OCI-LY3 (cell line): ENCODE measurements around the gene WDR13.

Experiments used
- H2AFZ ChIP-seq: fragments of 200-600, 300-600 bp; shearing (Covaris generic); 2 replicates; pipeline ENCODE4 v1.6.0; 2014; ENCODE audit warnings: antibody characterized with exemption, low read depth, low read length
- H3K27ac ChIP-seq: fragments of 200-600, 300-600 bp; sonication (generic); 2 replicates; pipeline ENCODE4 v1.5.1; 2014; ENCODE audit warnings: mild to moderate bottlenecking, low read length, moderate library complexity, mixed read lengths
- H3K27me3 ChIP-seq: fragments of 200-600, 300-600 bp; sonication (generic); 2 replicates; pipeline ENCODE4 v1.6.1; 2014; ENCODE audit warnings: low read depth, low read length, mixed read lengths
- H3K36me3 ChIP-seq: fragments of 200-600, 300-600 bp; sonication (generic); replicated peaks from 2 replicates; pipeline ENCODE3; 2014; ENCODE audit warnings: low read depth, low read length, mixed read lengths
- H3K4me1 ChIP-seq: fragments of 300-600, 200-600 bp; sonication (generic); 2 replicates; pipeline ENCODE4 v1.6.1; 2014; ENCODE audit warnings: low read length, mixed read lengths
- H3K4me2 ChIP-seq: fragments of 200-600, 300-600 bp; sonication (generic); 2 replicates; pipeline ENCODE4 v1.6.1; 2014; ENCODE audit warnings: low read length, mixed read lengths
- H3K4me3 ChIP-seq: fragments of 300-600, 200-600 bp; sonication (generic); 2 replicates; pipeline ENCODE4 v1.5.1; 2014; ENCODE audit warnings: antibody characterized with exemption, mild to moderate bottlenecking, low read length, moderate library complexity
- H3K79me2 ChIP-seq: fragments of 300-600, 200-600 bp; shearing (Covaris generic); 2 replicates; pipeline ENCODE4 v1.6.1; 2014; ENCODE audit warnings: mild to moderate bottlenecking, low read length, mixed read lengths
- H3K9ac ChIP-seq: fragments of 300-600, 200-600 bp; shearing (Covaris generic); 2 replicates; pipeline ENCODE4 v1.6.0; 2014; ENCODE audit warnings: mild to moderate bottlenecking, low read length, moderate library complexity
- H3K9me3 ChIP-seq: fragments of 200-600, 300-600 bp; shearing (Covaris generic); 2 replicates; pipeline ENCODE4 v1.6.1; 2014; ENCODE audit warnings: low read length, mixed read lengths; ENCODE audit not compliant: insufficient read depth
- H4K20me1 ChIP-seq: fragments of 200-600, 300-600 bp; sonication (generic); 2 replicates; pipeline ENCODE4 v1.6.1; 2016; ENCODE audit warnings: low read length, mixed read lengths; ENCODE audit not compliant: insufficient read depth
- CTCF ChIP-seq: fragments of 200-600, 300-600 bp; sonication (generic); IDR thresholded peaks from 2 replicates; pipeline ENCODE4 v1.5.1; 2014; ENCODE audit warnings: antibody characterized with exemption, low read length, low read depth
- EZH2phosphoT487 ChIP-seq: fragments of 200-600 bp; shearing (Covaris generic); IDR thresholded peaks from 2 replicates; pipeline ENCODE4 v1.6.1; 2018; ENCODE audit warnings: antibody characterized with exemption, mixed run types, low read depth

WDR13 gene

GRCh38 chrX:48573690-48574269 is 23.5 kb upstream of the WDR13 start:
- H3K9ac ChIP-seq: peak overlapping the region; percentile 100
- no peaks in the 10 kb centered on the region for H3K27me3 ChIP-seq
- peaks cover 37% of the 10 kb centered on the region for H3K36me3 ChIP-seq
- peaks cover 32% of the 10 kb centered on the region for H3K4me1 ChIP-seq
- no peaks in the 10 kb centered on the region; the same call in 1 of the 2 replicates for H4K20me1 ChIP-seq
- H3K9me3 ChIP-seq: no peaks in the 10 kb centered on the region
- peak overlapping the region; percentile 83 for H3K4me2 ChIP-seq
- peak overlapping the region; percentile 97 for H3K4me3 ChIP-seq
- H3K27ac ChIP-seq: peak overlapping the region; percentile 96
- peak overlapping the region; percentile 67; the same call in 1 of the 2 replicates for H2AFZ ChIP-seq
- TF ChIP-seq CTCF (no peak), EZH2phosphoT487 (no peak)
- peaks cover 25% of the 10 kb centered on the region for H3K79me2 ChIP-seq

GRCh38 chrX:48574270-48575266 is 22.7 kb upstream of the WDR13 start, which contains the start of gene RBM3:
TSS of gene RBM3 (plus strand) at chrX:48574484. CDS start at chrX:48575181, 697 bp downstream.
- no peaks in the 10 kb centered on the region for H3K9me3 ChIP-seq
- H3K27me3 ChIP-seq: no peaks in the 10 kb centered on the region
- peak within 1 kb of the TSS; percentile 100 for H3K9ac ChIP-seq
- peak within 1 kb of the TSS; percentile 96 for H3K27ac ChIP-seq
- H3K79me2 ChIP-seq: peaks cover 25% of the 10 kb centered on the region
- peaks cover 30% of the 10 kb centered on the region for H3K4me1 ChIP-seq
- TF ChIP-seq EZH2phosphoT487: no peak
- peak; percentile 36 for TF ChIP-seq CTCF
- peaks cover 44% of the 10 kb centered on the region for H3K36me3 ChIP-seq
- H3K4me2 ChIP-seq: peak within 1 kb of the TSS; percentile 83
- H3K4me3 ChIP-seq: peak within 1 kb of the TSS; percentile 97
- H2AFZ ChIP-seq: peak within 1 kb of the TSS; percentile 67; the same call in 1 of the 2 replicates
- H4K20me1 ChIP-seq: no peaks in the 10 kb centered on the region; the same call in 1 of the 2 replicates

GRCh38 chrX:48575642-48576041 is 21.6 kb upstream of the WDR13 start:
- H4K20me1 ChIP-seq: no peaks in the 10 kb centered on the region; the same call in 1 of the 2 replicates
- peaks cover 50% of the 10 kb centered on the region for H3K36me3 ChIP-seq
- H3K9me3 ChIP-seq: no peaks in the 10 kb centered on the region
- peaks cover 25% of the 10 kb centered on the region for H3K79me2 ChIP-seq
- no peaks in the 10 kb centered on the region for H3K27me3 ChIP-seq
- no peak overlapping the region for H2AFZ ChIP-seq
- H3K4me2 ChIP-seq: peak overlapping the region; percentile 80
- H3K4me3 ChIP-seq: peak overlapping the region; percentile 97
- H3K27ac ChIP-seq: peak overlapping the region; percentile 96
- peaks cover 20% of the 10 kb centered on the region for H3K4me1 ChIP-seq
- TF ChIP-seq CTCF (no peak), EZH2phosphoT487 (no peak)
- H3K9ac ChIP-seq: peak overlapping the region; percentile 100

- TF ChIP-seq CTCF (no peak), EZH2phosphoT487 (no peak)
- no peak overlapping the region; the same call in 1 of the 2 replicates for H3K4me2 ChIP-seq
- H3K79me2 ChIP-seq: peaks cover 25% of the 10 kb centered on the region
- H3K27me3 ChIP-seq: no peaks in the 10 kb centered on the region
- no peak overlapping the region; the same call in 1 of the 2 replicates for H3K4me3 ChIP-seq
- no peaks in the 10 kb centered on the region for H3K9me3 ChIP-seq
- no peaks in the 10 kb centered on the region; the same call in 1 of the 2 replicates for H4K20me1 ChIP-seq
- peaks cover 50% of the 10 kb centered on the region for H3K36me3 ChIP-seq
- peaks cover 15% of the 10 kb centered on the region for H3K4me1 ChIP-seq
- no peak overlapping the region for H2AFZ ChIP-seq
- H3K9ac ChIP-seq: no peak overlapping the region
- no peak overlapping the region for H3K27ac ChIP-seq
These were observed 21.2 kb upstream of the WDR13 start for GRCh38 chrX:48576108-48576507.
